Activated naive CD4-positive, alpha-beta T cell treated with anti-CD3 and anti-CD28 coated beads for 36 hours (primary cell): ENCODE data around the gene SPATA4. TPM values are rescaled to one million over a fixed set of nuclear protein-coding genes. Genes with fewer than 3 reads are reported as not detected.

Experiments
- CTCF ChIA-PET: fragments of 350-600 bp; sonication (Branson Sonifier 250); formaldehyde crosslinking; loops from one replicate; lab custom pipeline; 2021; ENCODE audit warnings: antibody characterized with exemption; lab: Charles Lee
- DNase-seq: peaks from one replicate; pipeline ENCODE4 v3.0.0-alpha.2; 2020
- H3K27ac Mint-ChIP-seq: one replicate; pipeline ENCODE4 v1.8.0; 2021; ENCODE audit warnings: mild to moderate bottlenecking, mixed read lengths
- H3K27me3 Mint-ChIP-seq: one replicate; pipeline ENCODE4 v1.8.0; 2021; ENCODE audit warnings: low read depth, mixed read lengths
- H3K36me3 Mint-ChIP-seq: one replicate; pipeline ENCODE4 v1.8.0; 2021; ENCODE audit warnings: low read depth, mixed read lengths
- H3K4me1 Mint-ChIP-seq: one replicate; pipeline ENCODE4 v1.8.0; 2021; ENCODE audit warnings: low read depth, mixed read lengths
- H3K4me3 Mint-ChIP-seq: one replicate; pipeline ENCODE4 v1.8.0; 2021; ENCODE audit warnings: mild to moderate bottlenecking, moderate library complexity, mixed read lengths
- H3K9me3 Mint-ChIP-seq: one replicate; pipeline ENCODE4 v1.8.0; 2021; ENCODE audit warnings: mixed read lengths
- intact Hi-C: fragments of 100-400 bp; cut with micrococcal nuclease; formaldehyde crosslinking; loops from one replicate; pipeline ENCODE4 v1.15.1; 2023
- total RNA-seq, 2 experiments: library from RNA; stranded (reverse); gene quantifications; one replicate each; pipeline ENCODE4 v1.2.3, GENCODE V29; 2021

Gene SPATA4
- total RNA-seq, 2 experiments from 2014 or later, result not detected

DNA sequence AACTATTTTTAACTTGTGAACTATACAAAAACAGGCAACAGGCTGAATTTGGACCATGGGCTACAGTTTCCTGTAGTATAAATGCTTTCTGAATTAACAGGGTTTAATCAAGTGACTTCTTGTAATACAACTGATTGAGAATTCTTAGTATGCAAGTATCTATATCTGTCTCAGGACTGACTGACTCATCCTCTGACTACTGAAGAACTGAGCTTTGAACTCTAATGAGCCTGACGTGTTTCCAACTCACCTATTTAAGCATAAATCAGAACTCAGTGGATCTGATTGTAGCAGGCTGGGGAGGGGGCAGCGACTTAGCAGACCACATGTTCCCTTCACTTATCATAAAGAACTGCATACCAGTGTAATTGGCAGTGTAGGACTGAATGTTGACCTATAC is 7.8 kb downstream of the SPATA4 start:
- intact Hi-C loops, result loop anchor here (1.0 kb wide), 1 partner anchor 8 kb away; the partner anchor contains the start of gene SPATA4
- DNase-seq, result no peak
- Mint-ChIP-seq H3K27me3 (peaks cover 28% of the 10 kb centered on the region), H3K4me3 (no peak overlapping the region), H3K9me3 (no peaks in the 10 kb centered on the region), H3K27ac (no peak overlapping the region), H3K4me1 (peaks cover 16% of the 10 kb centered on the region), H3K36me3 (no peaks in the 10 kb centered on the region)
- CTCF ChIA-PET, result no interaction called here

DNA sequence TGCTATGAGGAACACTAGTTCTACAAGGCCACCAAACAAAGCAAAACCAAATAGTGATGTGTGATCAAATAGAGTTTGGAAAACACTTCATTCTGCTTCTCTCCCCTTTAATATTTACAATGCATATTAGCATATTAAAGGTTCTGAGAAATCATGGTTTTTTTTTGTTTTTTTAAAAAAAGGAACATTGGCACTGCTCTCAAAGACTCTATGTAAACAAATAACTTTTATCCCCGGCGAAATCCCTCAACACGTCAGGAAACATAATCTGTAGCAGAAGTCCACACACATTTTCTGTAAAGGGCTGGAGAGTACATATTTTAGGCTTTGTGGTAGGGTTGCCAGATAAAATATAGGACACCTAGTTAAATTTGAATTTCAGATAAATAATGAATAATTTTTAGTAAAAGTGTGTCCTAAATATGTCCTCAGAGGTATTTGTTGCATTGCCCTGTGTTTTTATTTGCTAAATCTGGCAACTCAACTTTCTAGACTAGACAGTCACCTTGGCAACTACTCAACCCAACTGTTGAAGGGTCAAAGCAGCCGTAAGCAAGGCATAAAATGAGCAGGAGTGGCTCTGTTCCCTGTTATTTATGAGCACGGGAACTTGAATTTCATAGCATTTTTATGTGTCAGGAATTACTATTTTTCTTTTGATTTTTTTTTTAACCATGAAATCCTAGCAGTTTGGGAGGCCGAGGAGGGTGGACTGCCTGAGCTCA is 8.6 kb downstream of the SPATA4 start:
- no peaks in the 10 kb centered on the region for H3K9me3 Mint-ChIP-seq
- no peak overlapping the region for H3K4me3 Mint-ChIP-seq
- peaks cover 21% of the 10 kb centered on the region for H3K27me3 Mint-ChIP-seq
- H3K27ac Mint-ChIP-seq, result no peak overlapping the region
- no peak for DNase-seq
- intact Hi-C loops, result loop anchor here (1.0 kb wide), 1 partner anchor 8 kb away; the partner anchor contains the start of gene SPATA4
- CTCF ChIA-PET, result no interaction called here
- H3K36me3 Mint-ChIP-seq, result no peaks in the 10 kb centered on the region
- peaks cover 15% of the 10 kb centered on the region for H3K4me1 Mint-ChIP-seq

DNA sequence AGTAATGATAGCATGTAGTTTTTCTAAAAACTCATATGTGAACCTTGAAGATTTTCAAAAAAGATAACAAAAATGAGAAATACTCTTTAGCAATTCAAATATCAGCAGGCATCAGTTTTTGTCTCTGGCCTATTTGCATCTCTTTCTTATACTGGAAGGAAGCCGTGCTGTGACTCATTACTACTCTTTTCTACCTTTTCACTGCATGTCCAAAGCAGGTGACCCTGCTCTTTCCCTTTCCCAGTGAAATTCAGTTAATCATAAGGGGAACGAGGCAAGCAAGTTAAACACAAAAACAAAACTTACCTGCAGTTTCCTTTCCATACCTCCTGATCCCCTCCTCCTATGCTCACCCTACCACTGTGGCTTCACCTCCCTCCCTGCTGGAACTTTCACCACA is 9.3 kb downstream of the SPATA4 start:
- Mint-ChIP-seq H3K27ac (no peak overlapping the region), H3K9me3 (no peaks in the 10 kb centered on the region), H3K36me3 (no peaks in the 10 kb centered on the region), H3K27me3 (peaks cover 15% of the 10 kb centered on the region), H3K4me1 (peaks cover 15% of the 10 kb centered on the region), H3K4me3 (no peak overlapping the region)
- CTCF ChIA-PET, result no interaction called here
- intact Hi-C loops, result no loop called here
- DNase-seq, result no peak

DNA sequence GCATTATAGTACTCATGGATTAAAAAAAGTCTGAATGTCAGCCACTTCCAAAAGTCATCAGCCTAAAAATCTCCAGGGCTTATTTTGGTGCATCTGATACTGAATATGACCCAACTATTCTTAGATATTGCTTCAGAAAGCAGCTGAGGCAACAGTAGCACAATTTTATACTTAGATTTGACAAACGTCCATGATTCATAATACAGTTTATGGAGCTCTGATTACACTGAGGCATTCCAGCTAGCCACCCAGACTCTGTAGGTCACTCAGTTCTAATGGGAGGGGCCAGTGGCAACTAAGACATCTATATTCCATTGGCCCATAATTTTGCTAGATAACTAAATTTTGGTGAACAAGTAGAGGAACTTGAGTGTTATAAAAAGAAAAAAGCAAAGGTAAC is 10.3 kb downstream of the SPATA4 start:
- intact Hi-C loops, result no loop called here
- DNase-seq, result no peak
- Mint-ChIP-seq H3K9me3 (no peaks in the 10 kb centered on the region), H3K4me1 (peaks cover 15% of the 10 kb centered on the region), H3K27ac (no peak overlapping the region), H3K4me3 (no peak overlapping the region), H3K27me3 (peaks cover 15% of the 10 kb centered on the region), H3K36me3 (no peaks in the 10 kb centered on the region)
- CTCF ChIA-PET, result no interaction called here

DNA sequence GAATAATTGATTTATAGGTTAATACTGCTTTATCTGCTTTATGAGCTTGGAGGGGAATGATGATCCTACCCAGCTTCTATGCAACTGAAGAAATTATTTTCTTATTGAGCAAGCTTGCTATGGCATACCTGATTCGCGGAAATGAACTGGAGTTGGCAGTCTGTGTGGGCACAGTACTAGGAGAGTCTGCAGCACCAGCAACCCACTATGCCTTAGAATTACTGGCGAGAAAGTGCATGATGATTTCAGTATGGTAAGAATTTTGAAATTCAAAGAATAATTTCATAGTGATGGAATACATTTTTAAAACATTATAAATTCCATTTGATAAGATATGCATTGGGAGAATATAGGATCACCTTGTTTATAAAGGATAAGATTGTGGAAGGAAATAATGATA is 32.3 kb downstream of the SPATA4 start:
- no peaks in the 10 kb centered on the region for H3K27me3 Mint-ChIP-seq
- intact Hi-C loops, result no loop called here
- H3K9me3 Mint-ChIP-seq, result no peaks in the 10 kb centered on the region
- H3K4me1 Mint-ChIP-seq, result no peaks in the 10 kb centered on the region
- no peak overlapping the region for H3K27ac Mint-ChIP-seq
- no peak for DNase-seq
- H3K36me3 Mint-ChIP-seq, result no peaks in the 10 kb centered on the region
- CTCF ChIA-PET, result interaction anchor here (0.6 kb wide), 1 partner anchor 195 kb away, joined by 3 read pairs; no protein-coding TSS in a partner anchor
- no peak overlapping the region for H3K4me3 Mint-ChIP-seq

DNA sequence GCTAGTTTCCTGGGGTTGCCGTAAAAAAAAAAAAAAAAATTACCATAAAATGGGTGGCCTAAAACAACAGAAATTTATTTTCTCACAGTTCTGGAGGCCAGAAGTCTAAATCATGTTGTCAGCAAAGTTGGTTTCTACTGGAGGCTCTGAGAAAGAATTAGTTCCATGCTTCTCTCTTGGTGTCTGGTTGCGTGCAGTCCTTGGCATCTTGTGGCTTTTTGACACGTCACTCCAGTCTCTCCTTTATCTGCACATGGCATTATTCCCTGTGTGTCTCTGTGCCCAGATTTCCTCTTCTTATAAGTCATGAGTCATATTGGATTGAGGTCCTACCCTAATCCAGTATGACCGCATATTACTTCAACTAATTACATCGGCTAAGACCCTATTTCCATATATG is 38.7 kb downstream of the SPATA4 start:
- no peak for DNase-seq
- Mint-ChIP-seq H3K4me1 (no peaks in the 10 kb centered on the region), H3K27ac (no peak overlapping the region), H3K27me3 (no peaks in the 10 kb centered on the region), H3K4me3 (no peak overlapping the region), H3K36me3 (no peaks in the 10 kb centered on the region), H3K9me3 (no peaks in the 10 kb centered on the region)
- intact Hi-C loops, result no loop called here
- CTCF ChIA-PET, result interaction anchor here (1.4 kb wide), 1 partner anchor 9 kb away, joined by 3 read pairs; no protein-coding TSS in a partner anchor

DNA sequence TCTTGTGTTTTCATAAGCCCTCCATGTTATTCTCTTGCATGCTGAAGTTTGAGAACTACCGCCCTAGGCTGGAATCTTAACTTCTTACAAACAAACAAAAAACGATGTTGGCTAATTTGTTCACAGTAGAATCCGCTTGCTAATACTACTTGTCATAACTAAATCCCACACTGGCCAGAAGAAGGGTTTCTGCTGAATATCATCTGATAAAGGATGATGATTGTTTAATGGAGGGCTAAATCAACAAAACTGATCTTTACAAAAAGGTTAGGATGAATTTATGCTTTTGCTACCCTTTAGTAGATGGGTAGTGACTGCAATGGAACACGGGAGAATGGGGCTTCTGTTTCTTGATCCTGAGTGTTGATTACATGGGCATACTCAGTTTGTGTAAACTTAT is 42.3 kb downstream of the SPATA4 start:
- CTCF ChIA-PET, result interaction anchor here (0.5 to 5.1 kb wide), 3 partner anchors 11 to 193 kb away, joined by 3 to 34 read pairs (median 4); no protein-coding TSS in a partner anchor
- intact Hi-C loops, result no loop called here
- Mint-ChIP-seq H3K9me3 (no peaks in the 10 kb centered on the region), H3K27ac (no peak overlapping the region), H3K4me3 (no peak overlapping the region), H3K36me3 (no peaks in the 10 kb centered on the region), H3K4me1 (no peaks in the 10 kb centered on the region), H3K27me3 (no peaks in the 10 kb centered on the region)
- DNase-seq, result no peak

DNA sequence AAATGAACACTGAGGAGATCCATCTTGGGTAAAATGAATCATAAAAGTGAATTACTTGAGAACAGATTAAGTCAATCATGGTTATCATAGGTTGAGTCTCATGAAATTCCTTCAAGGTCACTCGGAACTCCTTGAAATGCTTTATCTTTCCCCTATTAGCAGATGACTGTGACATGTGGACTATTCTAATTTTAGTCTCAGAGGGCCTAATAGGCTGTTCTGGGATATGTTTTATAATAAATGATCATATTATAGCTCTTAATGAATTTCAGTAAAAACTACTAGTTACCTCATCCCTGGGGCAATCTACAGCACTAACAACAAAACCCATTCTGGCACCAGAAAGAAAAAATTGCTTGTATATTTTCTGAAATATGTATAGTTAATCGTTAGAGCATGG is 44.7 kb downstream of the SPATA4 start:
- CTCF ChIA-PET, result interaction anchor here (0.5 to 5.1 kb wide), 4 partner anchors 11 to 190 kb away, joined by 3 to 34 read pairs (median 4); no protein-coding TSS in a partner anchor
- DNase-seq, result no peak
- Mint-ChIP-seq H3K36me3 (no peaks in the 10 kb centered on the region), H3K27ac (no peak overlapping the region), H3K27me3 (no peaks in the 10 kb centered on the region), H3K4me1 (no peaks in the 10 kb centered on the region), H3K9me3 (no peaks in the 10 kb centered on the region), H3K4me3 (no peak overlapping the region)
- intact Hi-C loops, result loop anchor here (1.0 kb wide), 4 partner anchors 42 to 191 kb away; no protein-coding TSS in a partner anchor

DNA sequence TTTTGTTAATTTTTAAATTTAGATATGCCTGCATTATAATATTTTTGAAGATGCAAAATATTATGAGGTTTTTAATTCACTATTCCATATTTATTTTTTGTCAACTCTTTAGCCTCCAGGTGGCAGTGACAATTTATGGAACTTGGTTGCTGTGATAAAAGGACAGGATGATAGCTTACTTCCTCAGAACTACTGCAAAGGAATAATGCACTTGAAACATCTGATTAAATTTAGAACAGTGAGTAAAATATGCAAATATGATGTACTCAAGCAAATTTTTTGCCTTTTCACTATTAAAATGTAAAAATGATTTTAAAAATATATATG is 45.1 kb downstream of the SPATA4 start:
- Mint-ChIP-seq H3K4me3 (no peak overlapping the region), H3K27ac (no peak overlapping the region), H3K27me3 (no peaks in the 10 kb centered on the region), H3K36me3 (no peaks in the 10 kb centered on the region), H3K4me1 (no peaks in the 10 kb centered on the region), H3K9me3 (no peaks in the 10 kb centered on the region)
- peak; percentile 6 for DNase-seq
- intact Hi-C loops, result loop anchor here (1.0 kb wide), 4 partner anchors 42 to 191 kb away; no protein-coding TSS in a partner anchor
- CTCF ChIA-PET, result interaction anchor here (1.1 to 5.1 kb wide), 3 partner anchors 12 to 191 kb away, joined by 3 to 34 read pairs (median 4); no protein-coding TSS in a partner anchor

DNA sequence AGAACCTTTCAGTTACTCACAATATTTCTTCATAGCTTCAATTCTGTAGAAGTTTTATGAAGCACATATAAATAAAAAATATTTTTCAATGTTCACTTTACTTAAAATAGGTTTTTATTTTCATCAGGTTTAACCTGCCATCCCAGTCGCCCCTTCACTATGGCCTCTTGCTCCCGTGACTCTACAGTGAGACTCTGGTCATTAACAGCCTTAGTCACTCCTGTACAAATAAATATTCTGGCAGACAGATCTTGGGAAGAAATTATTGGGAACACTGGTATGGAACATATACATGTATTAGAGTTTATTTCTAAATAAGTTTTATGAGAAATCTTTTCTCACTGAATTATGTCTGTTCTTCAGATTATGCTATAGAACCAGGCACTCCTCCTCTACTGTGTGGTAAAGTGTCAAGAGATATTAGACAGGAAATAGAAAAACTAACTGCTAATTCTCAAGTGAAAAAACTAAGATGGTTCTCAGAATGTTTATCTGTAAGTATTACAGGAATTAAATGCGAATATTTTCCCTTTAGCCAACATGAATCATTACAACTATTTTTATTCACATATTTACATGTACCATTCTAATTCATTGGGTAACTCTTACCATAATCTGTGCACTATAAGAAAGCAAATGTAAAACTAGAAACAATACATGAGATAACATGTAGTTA is 45.6 kb downstream of the SPATA4 start:
- Mint-ChIP-seq H3K4me1 (no peaks in the 10 kb centered on the region), H3K4me3 (no peak overlapping the region), H3K27ac (no peak overlapping the region), H3K9me3 (no peaks in the 10 kb centered on the region), H3K27me3 (no peaks in the 10 kb centered on the region), H3K36me3 (no peaks in the 10 kb centered on the region)
- no peak for DNase-seq
- intact Hi-C loops, result loop anchor here (1.0 kb wide), 4 partner anchors 42 to 191 kb away; no protein-coding TSS in a partner anchor
- CTCF ChIA-PET, result interaction anchor here (1.0 to 5.1 kb wide), 4 partner anchors 12 to 191 kb away, joined by 3 to 34 read pairs (median 4); no protein-coding TSS in a partner anchor

DNA sequence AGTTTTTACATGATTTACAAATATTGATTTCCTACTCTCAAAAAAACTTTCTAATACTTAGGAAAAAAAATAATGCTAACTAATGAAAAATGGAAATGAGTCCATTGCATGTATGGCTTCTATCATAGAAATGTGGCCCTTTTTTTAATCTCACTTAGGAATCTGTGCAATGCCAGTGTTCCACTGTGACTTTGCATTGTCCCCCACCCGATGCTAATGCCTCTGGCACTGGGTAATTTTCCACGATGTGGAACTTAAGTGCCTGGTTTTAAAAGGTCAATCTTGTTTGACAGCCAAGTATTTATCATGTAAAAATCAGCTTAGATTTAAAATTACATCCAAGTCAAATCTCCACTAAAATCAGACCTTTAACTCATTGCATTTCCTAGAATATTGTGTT is 53.1 kb downstream of the SPATA4 start:
- DNase-seq, result no peak
- H3K27me3 Mint-ChIP-seq, result peaks cover 4% of the 10 kb centered on the region
- intact Hi-C loops, result no loop called here
- H3K9me3 Mint-ChIP-seq, result no peaks in the 10 kb centered on the region
- no peaks in the 10 kb centered on the region for H3K4me1 Mint-ChIP-seq
- no peaks in the 10 kb centered on the region for H3K36me3 Mint-ChIP-seq
- no peak overlapping the region for H3K4me3 Mint-ChIP-seq
- H3K27ac Mint-ChIP-seq, result no peak overlapping the region
- CTCF ChIA-PET, result interaction anchor here (0.6 kb wide), 1 partner anchor 191 kb away, joined by 3 read pairs; no protein-coding TSS in a partner anchor

DNA sequence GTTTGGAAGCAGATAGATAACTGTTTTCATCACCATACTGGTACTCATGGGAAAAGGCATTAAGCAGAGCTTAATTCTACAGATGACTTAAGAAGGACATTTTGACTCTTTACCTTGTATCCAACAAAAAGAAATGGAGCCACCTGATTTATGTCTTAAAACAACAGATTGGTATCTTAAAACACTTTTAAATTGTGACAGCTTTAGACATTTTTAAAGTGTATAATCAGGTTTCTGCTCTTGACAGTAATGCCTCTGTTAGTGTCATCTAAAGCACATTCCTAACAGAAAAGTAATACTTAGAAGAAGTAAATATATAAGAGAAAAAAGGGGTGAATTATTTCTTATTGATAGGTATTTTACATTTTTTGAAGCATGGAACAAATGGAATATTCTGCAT is 55.9 kb downstream of the SPATA4 start:
- H3K4me3 Mint-ChIP-seq, result no peak overlapping the region
- intact Hi-C loops, result no loop called here
- H3K27ac Mint-ChIP-seq, result no peak overlapping the region

More for the DNA sequence above, 55.9 kb downstream of the SPATA4 start:
- CTCF ChIA-PET, result interaction anchor here (1.1 kb wide), 1 partner anchor 16 kb away, joined by 4 read pairs; no protein-coding TSS in a partner anchor
- Mint-ChIP-seq H3K4me1 (no peaks in the 10 kb centered on the region), H3K27me3 (peaks cover 4% of the 10 kb centered on the region), H3K36me3 (no peaks in the 10 kb centered on the region), H3K9me3 (no peaks in the 10 kb centered on the region)
- DNase-seq, result no peak
